HEK293T (cell line): Measurements from ENCODE around the gene PJA1.

Experiments
- ARNT ChIP-seq: fragments of 450-650 bp; IDR thresholded peaks from 2 replicates; pipeline ENCODE4 v1.6.1; 2017; ENCODE audit warnings: mild to moderate bottlenecking
- FOXM1 ChIP-seq: fragments of 450-650 bp; IDR thresholded peaks from 2 replicates; pipeline ENCODE4 v1.6.1; 2017; ENCODE audit warnings: mild to moderate bottlenecking, borderline replicate concordance
- L3MBTL2 ChIP-seq: fragments of 450-650 bp; conservative IDR thresholded peaks from 2 replicates; pipeline ENCODE4 v1.6.1; 2016; ENCODE audit warnings: mild to moderate bottlenecking
- LEF1 ChIP-seq: fragments of 450-650 bp; IDR thresholded peaks from 2 replicates; pipeline ENCODE4 v1.6.1; 2017; ENCODE audit warnings: mild to moderate bottlenecking, borderline replicate concordance
- NFRKB ChIP-seq: fragments of 450-650 bp; IDR thresholded peaks from 2 replicates; pipeline ENCODE4 v1.6.1; 2016; ENCODE audit warnings: mild to moderate bottlenecking, moderate library complexity
- SP1 ChIP-seq: fragments of 450-650 bp; IDR thresholded peaks from 2 replicates; pipeline ENCODE4 v1.6.1; 2017
- SUZ12 ChIP-seq: fragments of 450-650 bp; IDR thresholded peaks from 2 replicates; pipeline ENCODE4 v1.6.1; 2016; ENCODE audit warnings: mild to moderate bottlenecking
- TARDBP ChIP-seq: fragments of 450-650 bp; IDR thresholded peaks from 2 replicates; pipeline ENCODE4 v1.6.1; 2016
- ZNF384 ChIP-seq: fragments of 450-650 bp; IDR thresholded peaks from 2 replicates; pipeline ENCODE4 v1.6.1; 2016

DNA sequence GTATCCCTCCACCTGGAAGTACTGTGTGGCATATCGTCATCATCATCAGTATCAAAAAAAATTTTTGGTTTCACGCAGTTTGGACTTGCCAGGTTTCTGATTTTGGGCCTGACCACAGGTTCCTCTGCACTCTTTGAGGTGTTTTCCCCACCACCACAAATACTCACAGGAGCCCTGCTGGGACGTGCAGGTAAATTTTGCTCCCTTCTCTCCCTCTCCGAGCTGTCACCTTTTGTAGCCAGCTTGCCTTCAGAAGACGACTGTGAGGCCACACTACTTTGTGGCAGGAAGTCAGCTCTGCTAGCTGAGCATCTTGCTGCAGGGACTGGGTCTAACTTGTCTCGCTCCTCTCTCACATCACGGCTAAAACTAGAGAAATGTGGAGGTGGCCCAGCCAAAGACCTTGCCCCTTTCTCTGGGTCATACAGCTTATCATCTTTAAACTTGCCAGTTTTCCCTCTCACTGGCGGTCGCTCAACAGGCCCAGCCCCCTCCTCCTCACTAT is 2.8 kb downstream of the PJA1 start:
- TF ChIP-seq FOXM1 = no peak
- no peak for TF ChIP-seq ZNF384
- no peak for TF ChIP-seq SUZ12
- no peak for TF ChIP-seq L3MBTL2
- no peak for TF ChIP-seq ARNT
- TF ChIP-seq TARDBP = no peak
- TF ChIP-seq SP1 = no peak
- no peak for TF ChIP-seq NFRKB
- no peak for TF ChIP-seq LEF1
